Measurements from ENCODE around the gene ANK3. TPM values are rescaled to one million over a fixed set of nuclear protein-coding genes. Genes with fewer than 3 reads are reported as not detected.

Gene ANK3
- polyA plus RNA-seq, 1 donor, result 89.1 TPM

DNA sequence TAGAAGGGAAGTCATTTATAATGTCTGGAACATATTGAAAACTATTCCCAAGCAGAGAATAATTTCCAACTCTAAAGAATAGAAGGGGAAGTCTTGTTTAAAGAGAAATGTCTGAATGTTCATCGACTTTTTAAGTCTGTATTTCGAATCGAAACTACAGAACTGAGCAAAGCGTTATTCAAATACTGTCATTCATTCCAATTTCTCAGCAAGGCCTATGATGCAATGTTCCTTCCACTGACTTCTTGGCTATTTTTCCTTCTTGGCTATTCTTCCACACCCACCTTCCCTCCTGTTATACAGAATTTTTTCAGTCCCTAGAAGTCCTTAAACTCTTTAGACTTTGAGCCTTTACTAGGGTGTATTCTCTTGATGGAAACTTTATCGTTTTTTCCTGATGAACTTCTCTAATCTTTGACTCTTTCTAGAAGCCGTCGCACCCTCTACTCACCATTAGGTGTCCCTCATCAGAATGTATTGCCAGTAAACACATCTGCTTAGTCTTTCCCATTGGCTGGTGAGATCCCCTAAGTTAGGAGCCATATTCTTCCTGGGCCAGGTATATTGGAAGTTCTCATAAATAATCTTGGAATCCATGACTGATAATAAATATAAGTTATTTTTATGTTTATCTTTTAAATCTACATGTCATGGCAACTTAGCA, 247.6 kb downstream of the ANK3 start:
- H3K27me3 ChIP-seq (ENCODE audit: control insufficient read depth, insufficient read depth, low read length), result no peaks in the 10 kb centered on the region
- peak overlapping the region; percentile 88 for H3K27ac ChIP-seq (ENCODE audit: low read length)
- no peaks in the 10 kb centered on the region for H3K9me3 ChIP-seq (ENCODE audit: control insufficient read depth, low read depth, low read length)
- peaks cover 18% of the 10 kb centered on the region for H3K4me1 ChIP-seq (ENCODE audit: control insufficient read depth, insufficient read depth, low read length)
- peak; percentile 29 to 72 for DNase-seq
- no peaks in the 10 kb centered on the region for H3K36me3 ChIP-seq (ENCODE audit: control insufficient read depth, insufficient read depth, low read length)
- H3K4me3 ChIP-seq (ENCODE audit: low read length), result no peak overlapping the region
- WGBS (ENCODE audit: insufficient coverage, low lambda C conversion rate), result 24% methylated on average over 2 of the region's 7 CpGs

DNA sequence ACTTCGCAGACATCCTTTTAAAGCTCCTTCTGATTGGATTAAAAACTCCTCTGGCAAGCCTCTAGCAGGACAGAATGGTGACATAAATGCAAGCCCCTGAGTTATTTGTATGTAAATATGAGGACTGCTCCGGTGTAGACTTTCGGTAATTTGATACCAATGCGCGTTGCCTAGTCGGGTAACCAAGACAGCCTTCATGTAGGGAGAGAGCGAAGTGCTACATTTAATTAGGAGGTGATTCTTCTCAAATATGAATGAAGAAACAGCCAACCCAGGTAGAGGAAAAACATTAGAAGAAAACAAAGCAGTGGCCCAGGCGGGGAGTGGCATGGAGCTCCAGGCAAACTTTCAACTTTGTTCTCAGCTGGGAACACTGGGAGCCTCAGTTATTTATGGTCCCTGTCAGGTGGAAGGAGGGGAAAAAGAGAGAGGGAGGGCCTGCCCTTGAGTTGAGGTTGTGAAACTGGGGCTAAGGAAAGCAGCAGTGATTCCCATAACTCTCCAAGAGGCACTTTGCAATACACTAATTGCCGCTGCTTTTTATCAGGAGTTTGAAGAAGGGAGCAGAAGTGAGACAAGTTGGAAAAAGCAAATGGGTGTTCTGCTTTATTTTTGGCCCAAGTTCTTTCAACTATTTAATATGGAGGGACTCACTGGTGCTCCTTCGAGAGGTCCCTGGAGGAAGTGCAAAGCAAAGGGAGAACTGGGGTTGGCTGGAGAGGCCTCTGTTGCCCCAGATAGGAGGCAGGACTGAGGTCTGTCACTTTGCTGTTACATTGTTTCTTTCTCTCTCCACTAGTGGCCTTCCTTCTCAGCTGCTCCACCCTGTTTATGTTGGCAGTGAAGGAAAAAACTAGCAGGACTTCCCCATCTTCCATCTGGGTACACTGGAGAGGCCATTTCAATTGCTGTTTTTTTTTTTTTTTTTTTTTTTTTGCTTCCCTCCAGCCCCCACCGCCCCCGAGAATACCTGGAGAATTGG, 248.7 kb downstream of the ANK3 start:
- peak; percentile 91 to 95 for DNase-seq
- 18% methylated on average over 3 of the region's 12 CpGs for WGBS (ENCODE audit: insufficient coverage, low lambda C conversion rate)

DNA sequence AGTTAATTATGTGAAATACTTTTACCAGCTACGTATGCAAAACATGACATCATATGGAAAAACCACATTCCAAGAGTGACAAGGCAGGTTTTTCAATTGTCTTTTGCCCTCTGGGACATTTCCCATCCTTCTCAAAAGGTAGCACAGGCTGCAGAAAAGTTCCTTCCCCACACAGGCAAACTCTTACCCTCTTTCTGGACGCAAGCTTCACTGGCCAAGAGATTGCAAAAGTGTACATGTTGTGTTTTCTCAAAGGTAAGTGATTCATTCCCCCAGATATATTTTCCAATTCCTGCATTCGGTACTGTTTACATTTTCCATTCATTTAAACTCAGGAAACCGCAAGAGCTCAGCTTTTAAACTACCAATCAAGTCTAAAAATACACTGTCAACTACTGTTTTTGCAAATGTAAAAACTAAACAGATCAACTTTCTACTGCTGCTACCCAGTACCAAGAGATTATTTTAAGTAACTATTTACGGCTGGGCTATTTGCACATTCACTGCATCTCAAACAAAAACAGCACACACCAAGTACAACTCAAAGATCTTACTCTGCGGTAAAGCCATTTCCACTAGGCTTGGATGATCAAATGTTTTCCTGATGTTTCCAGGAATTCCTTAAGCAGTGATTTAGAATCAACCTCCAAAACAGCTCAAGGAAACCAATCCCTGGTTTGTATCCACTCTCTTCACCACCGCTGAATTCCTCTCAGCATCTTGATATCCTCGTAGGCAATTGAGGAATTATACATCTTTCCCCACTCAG, 249.7 kb downstream of the ANK3 start:
- Histone ChIP-seq H3K4me3 (ENCODE audit: low read length) (peak overlapping the region; percentile 50), H3K36me3 (ENCODE audit: control insufficient read depth, insufficient read depth, low read length) (peaks cover 5% of the 10 kb centered on the region), H3K4me1 (ENCODE audit: control insufficient read depth, insufficient read depth, low read length) (peaks cover 18% of the 10 kb centered on the region), H3K9me3 (ENCODE audit: control insufficient read depth, low read depth, low read length) (no peaks in the 10 kb centered on the region), H3K27me3 (ENCODE audit: control insufficient read depth, insufficient read depth, low read length) (no peaks in the 10 kb centered on the region), H3K27ac (ENCODE audit: low read length) (peak overlapping the region; percentile 88)
- 7% methylated on average over 5 of the region's 8 CpGs for WGBS (ENCODE audit: insufficient coverage, low lambda C conversion rate)
- peak; percentile 43 to 76 for DNase-seq

More for the DNA sequence above, 248.7 kb downstream of the ANK3 start:
- H3K27ac ChIP-seq (ENCODE audit: low read length), result peak overlapping the region; percentile 88
- peaks cover 18% of the 10 kb centered on the region for H3K4me1 ChIP-seq (ENCODE audit: control insufficient read depth, insufficient read depth, low read length)
- no peaks in the 10 kb centered on the region for H3K27me3 ChIP-seq (ENCODE audit: control insufficient read depth, insufficient read depth, low read length)
- no peaks in the 10 kb centered on the region for H3K9me3 ChIP-seq (ENCODE audit: control insufficient read depth, low read depth, low read length)
- H3K4me3 ChIP-seq (ENCODE audit: low read length), result peak overlapping the region; percentile 50
- no peaks in the 10 kb centered on the region for H3K36me3 ChIP-seq (ENCODE audit: control insufficient read depth, insufficient read depth, low read length)

DNA sequence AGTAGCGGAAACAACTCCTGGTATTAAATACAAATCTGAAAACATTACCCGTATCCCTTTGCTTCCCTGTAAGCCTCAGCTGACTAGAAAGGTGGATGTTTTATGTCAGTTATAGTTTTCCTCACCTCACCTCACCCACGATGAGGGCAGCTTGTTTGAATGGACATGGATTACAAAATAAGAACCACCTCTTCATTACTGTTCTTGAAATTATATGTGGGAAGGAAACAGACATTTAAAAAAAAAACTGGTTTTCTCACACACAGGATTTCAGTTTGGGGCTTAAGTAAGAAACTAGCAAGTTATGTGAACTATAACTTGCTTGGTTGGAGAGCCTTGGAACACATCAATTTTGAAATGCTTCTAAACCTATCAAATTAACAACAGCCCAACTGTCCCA, 250.4 kb downstream of the ANK3 start:
- Histone ChIP-seq H3K27me3 (ENCODE audit: control insufficient read depth, insufficient read depth, low read length) (no peaks in the 10 kb centered on the region), H3K27ac (ENCODE audit: low read length) (peak overlapping the region; percentile 88), H3K4me3 (ENCODE audit: low read length) (peak overlapping the region; percentile 50), H3K4me1 (ENCODE audit: control insufficient read depth, insufficient read depth, low read length) (peaks cover 18% of the 10 kb centered on the region), H3K36me3 (ENCODE audit: control insufficient read depth, insufficient read depth, low read length) (peaks cover 6% of the 10 kb centered on the region), H3K9me3 (ENCODE audit: control insufficient read depth, low read depth, low read length) (no peaks in the 10 kb centered on the region)
- no peak for DNase-seq
- WGBS (ENCODE audit: insufficient coverage, low lambda C conversion rate), result no CpG with 5 or more reads among the region's 3 CpGs

DNA sequence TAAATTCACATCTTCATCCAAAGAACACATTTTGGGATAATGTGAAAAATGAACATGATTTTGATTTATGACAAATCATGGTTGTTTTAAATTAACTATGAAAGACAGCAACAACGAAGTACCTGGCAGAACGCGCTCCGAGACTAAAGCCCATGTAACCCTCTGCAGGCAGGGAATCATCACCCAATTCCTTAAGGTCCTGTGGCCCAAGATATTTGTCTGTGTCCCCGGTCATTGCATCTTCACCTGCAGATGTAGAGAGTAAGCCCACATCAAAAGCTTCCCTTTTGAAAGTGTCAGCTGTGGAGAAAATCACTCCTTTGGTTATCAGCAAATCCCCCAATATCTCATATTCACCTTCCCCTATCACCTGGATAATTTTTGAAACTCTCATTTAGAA, 250.8 kb downstream of the ANK3 start:
- Histone ChIP-seq H3K27ac (ENCODE audit: low read length) (peak overlapping the region; percentile 88), H3K27me3 (ENCODE audit: control insufficient read depth, insufficient read depth, low read length) (no peaks in the 10 kb centered on the region), H3K9me3 (ENCODE audit: control insufficient read depth, low read depth, low read length) (no peaks in the 10 kb centered on the region), H3K4me1 (ENCODE audit: control insufficient read depth, insufficient read depth, low read length) (peaks cover 18% of the 10 kb centered on the region), H3K4me3 (ENCODE audit: low read length) (peak overlapping the region; percentile 50), H3K36me3 (ENCODE audit: control insufficient read depth, insufficient read depth, low read length) (peaks cover 6% of the 10 kb centered on the region)
- DNase-seq, result peak in 1 of 2 donors; percentile 31
- no CpG with 5 or more reads among the region's 5 CpGs for WGBS (ENCODE audit: insufficient coverage, low lambda C conversion rate)

DNA sequence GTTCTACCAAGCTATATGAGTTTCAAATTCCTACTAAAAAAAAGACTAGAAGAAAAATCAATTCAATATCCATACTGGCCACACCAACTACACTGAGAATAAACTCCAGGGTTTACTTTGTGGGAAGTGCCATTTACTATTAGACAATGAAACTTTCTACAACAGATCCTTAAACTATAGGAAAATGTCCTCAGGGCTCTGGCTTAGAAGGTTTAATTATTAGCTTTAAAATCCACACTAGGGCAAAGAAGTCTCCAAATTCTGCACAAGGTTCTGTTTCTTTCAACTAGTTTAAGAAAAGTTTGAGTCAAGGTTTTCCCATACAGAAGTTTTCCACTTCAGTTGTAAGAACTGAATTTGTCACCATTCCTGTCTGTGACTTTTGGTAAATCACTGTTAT, 251.6 kb downstream of the ANK3 start:
- peak in 1 of 2 donors; percentile 28 for DNase-seq
- H3K4me3 ChIP-seq (ENCODE audit: low read length), result peak overlapping the region; percentile 50

DNA sequence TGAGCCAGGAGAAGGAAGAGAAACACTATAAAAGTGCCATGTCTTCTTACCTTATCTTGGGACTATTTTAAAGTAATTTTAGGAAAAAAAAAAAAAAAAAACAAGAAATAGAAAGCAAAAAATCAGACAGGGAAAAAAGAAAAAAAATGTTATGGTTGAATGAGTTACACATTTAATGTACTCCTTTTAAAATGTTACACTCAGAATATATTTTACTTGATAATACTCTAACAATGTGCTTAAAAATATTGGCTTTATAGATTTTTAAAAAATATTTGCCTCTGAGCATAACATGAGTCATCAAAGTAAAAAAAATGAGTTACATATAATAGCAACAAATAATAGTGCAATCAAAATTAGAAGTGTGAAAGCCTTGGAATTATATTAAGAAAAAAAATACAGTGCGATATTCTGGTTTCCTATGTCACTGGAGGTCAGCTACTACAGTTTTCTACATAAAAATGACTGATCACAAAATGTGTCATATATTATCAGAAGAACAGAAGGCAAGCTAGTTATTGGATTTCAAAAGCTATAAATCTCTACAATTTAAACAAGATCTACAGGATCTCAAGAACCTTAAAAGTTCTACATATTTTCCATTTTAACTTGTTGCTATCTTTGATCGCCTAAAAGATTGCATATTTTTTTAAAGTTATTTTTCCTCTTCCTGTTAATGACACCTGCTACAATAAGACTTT, 252.2 kb downstream of the ANK3 start:
- Histone ChIP-seq H3K27ac (ENCODE audit: low read length) (peak overlapping the region; percentile 88), H3K27me3 (ENCODE audit: control insufficient read depth, insufficient read depth, low read length) (no peaks in the 10 kb centered on the region), H3K4me1 (ENCODE audit: control insufficient read depth, insufficient read depth, low read length) (peaks cover 12% of the 10 kb centered on the region), H3K4me3 (ENCODE audit: low read length) (peak overlapping the region; percentile 50), H3K9me3 (ENCODE audit: control insufficient read depth, low read depth, low read length) (no peaks in the 10 kb centered on the region), H3K36me3 (ENCODE audit: control insufficient read depth, insufficient read depth, low read length) (peaks cover 8% of the 10 kb centered on the region)
- DNase-seq, result no peak
- WGBS (ENCODE audit: insufficient coverage, low lambda C conversion rate), result 86% methylated on average over 2 of the region's 2 CpGs

More for the DNA sequence above, 251.6 kb downstream of the ANK3 start:
- peaks cover 8% of the 10 kb centered on the region for H3K36me3 ChIP-seq (ENCODE audit: control insufficient read depth, insufficient read depth, low read length)
- H3K27ac ChIP-seq (ENCODE audit: low read length), result peak overlapping the region; percentile 88
- peaks cover 18% of the 10 kb centered on the region for H3K4me1 ChIP-seq (ENCODE audit: control insufficient read depth, insufficient read depth, low read length)
- no peaks in the 10 kb centered on the region for H3K27me3 ChIP-seq (ENCODE audit: control insufficient read depth, insufficient read depth, low read length)
- no peaks in the 10 kb centered on the region for H3K9me3 ChIP-seq (ENCODE audit: control insufficient read depth, low read depth, low read length)

DNA sequence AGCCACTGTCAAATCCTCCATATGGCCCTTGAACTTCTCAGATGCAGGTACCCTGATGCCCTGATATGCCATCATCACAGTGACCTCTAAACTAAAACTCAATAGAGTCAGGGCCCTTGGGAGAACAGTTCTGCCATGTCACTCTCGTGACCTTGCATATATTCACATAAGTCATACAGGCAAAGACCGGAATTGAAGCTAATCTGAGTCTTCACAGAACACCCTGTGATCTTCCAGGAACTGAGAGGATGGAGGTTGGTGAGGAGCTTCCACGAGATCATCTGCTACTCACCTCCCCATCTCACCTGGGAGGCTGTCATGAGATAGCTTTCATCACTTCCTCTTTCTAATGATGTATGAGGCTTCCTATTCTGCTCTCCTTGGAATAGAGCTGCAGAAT, 254.7 kb downstream of the ANK3 start:
- Histone ChIP-seq H3K27me3 (ENCODE audit: control insufficient read depth, insufficient read depth, low read length) (no peaks in the 10 kb centered on the region), H3K36me3 (ENCODE audit: control insufficient read depth, insufficient read depth, low read length) (peaks cover 11% of the 10 kb centered on the region), H3K27ac (ENCODE audit: low read length) (no peak overlapping the region), H3K4me1 (ENCODE audit: control insufficient read depth, insufficient read depth, low read length) (peaks cover 7% of the 10 kb centered on the region), H3K9me3 (ENCODE audit: control insufficient read depth, low read depth, low read length) (no peaks in the 10 kb centered on the region), H3K4me3 (ENCODE audit: low read length) (no peak overlapping the region)
- no peak for DNase-seq
- no CpG with 5 or more reads among the region's 3 CpGs for WGBS (ENCODE audit: insufficient coverage, low lambda C conversion rate)

DNA sequence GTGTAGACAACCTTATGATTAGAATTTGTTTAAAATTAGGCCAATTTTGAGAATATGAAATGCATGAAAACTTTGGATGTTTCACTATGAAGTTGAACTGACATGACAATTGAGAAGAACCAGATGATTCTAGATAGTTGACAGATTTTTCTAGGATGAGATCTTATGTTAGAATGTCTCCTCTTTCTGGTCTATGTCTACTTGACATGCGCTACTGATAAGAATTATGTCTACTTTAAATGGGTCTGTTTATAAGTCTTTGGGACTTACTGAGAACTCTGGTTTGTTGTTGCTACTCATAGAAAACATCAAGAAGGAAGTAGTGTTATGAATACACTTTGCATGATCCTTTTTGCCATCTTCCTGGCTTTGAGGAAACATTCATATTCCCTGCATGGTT, 255.1 kb downstream of the ANK3 start:
- H3K4me3 ChIP-seq (ENCODE audit: low read length), result no peak overlapping the region
- peaks cover 10% of the 10 kb centered on the region for H3K4me1 ChIP-seq (ENCODE audit: control insufficient read depth, insufficient read depth, low read length)
- no peak overlapping the region for H3K27ac ChIP-seq (ENCODE audit: low read length)
- no peak for DNase-seq
- H3K27me3 ChIP-seq (ENCODE audit: control insufficient read depth, insufficient read depth, low read length), result no peaks in the 10 kb centered on the region
- H3K36me3 ChIP-seq (ENCODE audit: control insufficient read depth, insufficient read depth, low read length), result peaks cover 11% of the 10 kb centered on the region
- WGBS (ENCODE audit: insufficient coverage, low lambda C conversion rate), result no CpG with 5 or more reads among the region's 1 CpG
- no peaks in the 10 kb centered on the region for H3K9me3 ChIP-seq (ENCODE audit: control insufficient read depth, low read depth, low read length)
